Neutrophil (primary cell): ENCODE measurements around the gene USP14.

ENCODE experiments used
- H3K27ac ChIP-seq: fragments of 200-600 bp; sonication (generic); 2 replicates; pipeline ENCODE4 v1.5.1; 2016; ENCODE audit warnings: mild to moderate bottlenecking, moderate library complexity
- H3K27me3 ChIP-seq: fragments of 200-600 bp; sonication (generic); 2 replicates; pipeline ENCODE4 v1.6.0; 2016; ENCODE audit warnings: mild to moderate bottlenecking
- H3K36me3 ChIP-seq: fragments of 200-600 bp; sonication (generic); 2 replicates; pipeline ENCODE4 v1.5.1; 2017
- H3K4me1 ChIP-seq, 2 experiments: fragments of 200-600 bp in 1 of 2; sonication (generic) in 1 of 2; 1 replicate in 1 of 2; 2 replicates in 1 of 2; pipeline versions ENCODE4 v1.5.1 to v1.6.1; 2013 to 2016; ENCODE audit warnings: low read depth in 1 of 2, low read length in 1 of 2, mild to moderate bottlenecking in 1 of 2, moderate library complexity in 1 of 2; ENCODE audit not compliant: control insufficient read depth in 1 of 2, insufficient read depth in 1 of 2
- H3K4me3 ChIP-seq, 2 experiments: fragments of 200-600 bp in 1 of 2; sonication (generic) in 1 of 2; 1 replicate in 1 of 2; 2 replicates in 1 of 2; pipeline ENCODE4 v1.5.1; 2013 to 2016; ENCODE audit warnings: low read depth in 1 of 2, low read length in 1 of 2, mild to moderate bottlenecking in 1 of 2, moderate library complexity in 1 of 2
- H3K9me3 ChIP-seq: fragments of 200-600 bp; sonication (generic); 2 replicates; pipeline ENCODE4 v1.5.1; 2016
- TF ChIP-seq, protein P1 (sequence below): fragments of 200-600 bp; sonication (generic); IDR thresholded peaks from 2 replicates; pipeline ENCODE4 v1.5.1; 2016; ENCODE audit warnings: antibody characterized with exemption

USP14 gene

DNA sequence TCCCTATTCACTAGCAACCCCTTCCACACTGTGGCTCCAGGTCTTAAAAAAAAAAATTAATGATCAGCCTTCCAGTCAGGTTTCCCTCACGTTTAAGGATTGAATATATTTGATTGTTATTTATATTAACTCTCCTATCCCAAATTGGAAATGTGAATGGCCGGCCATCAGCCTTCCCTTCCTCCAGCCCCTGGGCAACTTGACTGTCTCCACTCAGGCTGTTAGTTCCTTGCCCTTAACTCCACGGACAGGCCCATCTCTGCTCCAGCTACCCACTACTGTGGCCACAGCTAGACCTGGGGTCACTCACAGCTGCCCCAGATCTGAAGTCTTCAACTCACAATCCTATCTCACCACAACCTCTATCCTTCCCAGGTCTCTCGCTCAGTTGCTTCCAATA is 69.5 kb downstream of the USP14 start:
- TF ChIP-seq, protein P1, sequence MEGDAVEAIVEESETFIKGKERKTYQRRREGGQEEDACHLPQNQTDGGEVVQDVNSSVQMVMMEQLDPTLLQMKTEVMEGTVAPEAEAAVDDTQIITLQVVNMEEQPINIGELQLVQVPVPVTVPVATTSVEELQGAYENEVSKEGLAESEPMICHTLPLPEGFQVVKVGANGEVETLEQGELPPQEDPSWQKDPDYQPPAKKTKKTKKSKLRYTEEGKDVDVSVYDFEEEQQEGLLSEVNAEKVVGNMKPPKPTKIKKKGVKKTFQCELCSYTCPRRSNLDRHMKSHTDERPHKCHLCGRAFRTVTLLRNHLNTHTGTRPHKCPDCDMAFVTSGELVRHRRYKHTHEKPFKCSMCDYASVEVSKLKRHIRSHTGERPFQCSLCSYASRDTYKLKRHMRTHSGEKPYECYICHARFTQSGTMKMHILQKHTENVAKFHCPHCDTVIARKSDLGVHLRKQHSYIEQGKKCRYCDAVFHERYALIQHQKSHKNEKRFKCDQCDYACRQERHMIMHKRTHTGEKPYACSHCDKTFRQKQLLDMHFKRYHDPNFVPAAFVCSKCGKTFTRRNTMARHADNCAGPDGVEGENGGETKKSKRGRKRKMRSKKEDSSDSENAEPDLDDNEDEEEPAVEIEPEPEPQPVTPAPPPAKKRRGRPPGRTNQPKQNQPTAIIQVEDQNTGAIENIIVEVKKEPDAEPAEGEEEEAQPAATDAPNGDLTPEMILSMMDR, result no peak
- H3K4me3 ChIP-seq, result no peak overlapping the region
- no peak overlapping the region for H3K27ac ChIP-seq
- no peaks in the 10 kb centered on the region for H3K4me1 ChIP-seq
- peaks cover 25% of the 10 kb centered on the region for H3K36me3 ChIP-seq
- no peaks in the 10 kb centered on the region for H3K9me3 ChIP-seq
- no peaks in the 10 kb centered on the region for H3K27me3 ChIP-seq

DNA sequence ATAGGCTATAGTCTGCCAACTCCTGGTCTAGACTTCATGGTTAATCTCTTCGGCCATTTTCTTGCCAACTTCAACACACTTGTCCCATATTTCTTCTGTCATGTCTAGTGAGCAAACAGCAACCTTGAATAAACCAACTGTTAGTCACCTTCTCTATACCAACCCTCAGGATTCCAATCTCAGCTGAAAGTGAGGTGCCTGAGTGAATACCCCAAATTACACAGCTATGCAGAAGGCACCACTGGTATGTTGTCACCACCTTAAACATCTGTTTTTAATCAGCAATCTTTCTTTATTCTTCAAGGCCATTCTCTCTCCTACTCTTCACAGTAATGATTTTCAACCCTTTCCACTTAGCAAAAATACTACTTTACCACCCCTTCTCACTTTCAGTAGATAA is 70.2 kb downstream of the USP14 start:
- TF ChIP-seq, protein P1, result no peak
- H3K9me3 ChIP-seq, result no peaks in the 10 kb centered on the region
- no peaks in the 10 kb centered on the region for H3K27me3 ChIP-seq
- no peak overlapping the region for H3K4me3 ChIP-seq
- H3K27ac ChIP-seq, result no peak overlapping the region
- H3K4me1 ChIP-seq, result no peaks in the 10 kb centered on the region
- peaks cover 20% of the 10 kb centered on the region for H3K36me3 ChIP-seq

DNA sequence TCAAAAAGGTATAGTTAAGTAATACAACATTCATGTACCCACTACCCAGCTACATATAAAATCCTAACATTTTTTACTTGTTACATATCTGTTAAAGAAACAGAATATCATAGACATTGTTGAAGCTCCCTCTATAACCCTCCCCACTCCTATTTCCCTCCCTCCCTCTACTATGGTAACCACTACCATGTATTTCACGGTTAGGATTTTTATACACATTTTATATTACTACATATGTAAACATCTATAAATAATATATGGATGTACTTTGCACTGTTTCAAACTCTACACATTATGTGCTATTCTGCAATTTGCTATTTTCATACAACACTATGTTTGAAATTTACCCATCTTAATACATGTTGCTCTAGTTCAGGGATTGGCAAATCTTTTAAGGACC is 73.2 kb downstream of the USP14 start:
- no peak overlapping the region for H3K4me3 ChIP-seq
- H3K36me3 ChIP-seq, result no peaks in the 10 kb centered on the region
- H3K9me3 ChIP-seq, result no peaks in the 10 kb centered on the region
- H3K4me1 ChIP-seq, result no peaks in the 10 kb centered on the region
- H3K27ac ChIP-seq, result no peak overlapping the region
- no peaks in the 10 kb centered on the region for H3K27me3 ChIP-seq
- TF ChIP-seq, protein P1, result no peak

DNA sequence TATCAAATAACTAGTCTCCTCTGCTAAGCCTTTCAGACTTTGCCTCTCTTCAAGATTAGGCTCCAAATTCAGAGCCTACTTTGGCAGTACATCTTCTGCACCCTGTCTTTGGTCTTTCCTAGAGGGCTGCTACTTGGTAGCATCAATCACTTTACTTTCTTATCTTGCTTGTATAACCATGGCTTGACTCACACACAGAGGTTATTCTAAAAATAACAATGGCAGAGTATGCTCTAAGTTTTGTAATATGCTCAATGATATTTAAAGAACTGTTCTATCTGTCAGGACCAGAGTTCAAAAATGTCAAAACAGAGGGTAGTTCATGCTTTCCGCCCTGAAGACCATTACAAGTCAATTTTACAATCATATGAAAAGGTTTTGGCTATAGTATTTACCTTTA is 81.8 kb downstream of the USP14 start:
- no peak overlapping the region for H3K4me3 ChIP-seq
- no peak overlapping the region for H3K27ac ChIP-seq
- no peaks in the 10 kb centered on the region for H3K4me1 ChIP-seq
- H3K27me3 ChIP-seq, result no peaks in the 10 kb centered on the region
- peaks cover 20% of the 10 kb centered on the region for H3K36me3 ChIP-seq
- TF ChIP-seq, protein P1, result no peak
- H3K9me3 ChIP-seq, result no peaks in the 10 kb centered on the region

DNA sequence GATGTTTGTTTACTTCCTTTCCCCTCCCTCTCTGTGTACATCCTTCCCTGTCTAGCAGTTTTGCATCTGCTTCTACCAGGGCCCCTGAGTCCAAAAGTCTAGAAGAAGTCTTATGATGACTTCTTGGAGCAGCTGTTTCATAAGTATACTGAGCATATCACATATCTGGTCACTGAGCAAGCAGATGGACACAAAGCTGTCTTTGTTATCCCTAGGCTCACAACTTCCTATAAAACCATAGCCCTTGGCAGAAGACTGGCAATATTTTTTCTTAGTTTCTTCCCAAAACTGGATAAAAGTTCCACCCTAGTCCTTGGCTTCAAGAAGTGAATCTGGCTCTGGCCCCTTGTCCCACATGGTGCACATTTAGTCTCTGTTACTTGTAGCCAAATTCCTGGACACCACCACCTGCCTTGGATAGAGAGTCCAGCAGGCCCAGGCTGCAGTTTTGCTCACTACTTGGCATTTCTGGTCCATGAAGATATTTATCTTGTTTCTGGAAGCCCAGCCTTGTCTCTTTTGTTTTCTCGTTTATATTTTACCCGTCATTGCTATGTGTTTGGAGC is 87.0 kb downstream of the USP14 start:
- Histone ChIP-seq H3K36me3 (peaks cover 32% of the 10 kb centered on the region), H3K27me3 (no peaks in the 10 kb centered on the region), H3K9me3 (no peaks in the 10 kb centered on the region), H3K27ac (no peak overlapping the region), H3K4me3 (no peak overlapping the region), H3K4me1 (no peaks in the 10 kb centered on the region)
- TF ChIP-seq, protein P1, result no peak

DNA sequence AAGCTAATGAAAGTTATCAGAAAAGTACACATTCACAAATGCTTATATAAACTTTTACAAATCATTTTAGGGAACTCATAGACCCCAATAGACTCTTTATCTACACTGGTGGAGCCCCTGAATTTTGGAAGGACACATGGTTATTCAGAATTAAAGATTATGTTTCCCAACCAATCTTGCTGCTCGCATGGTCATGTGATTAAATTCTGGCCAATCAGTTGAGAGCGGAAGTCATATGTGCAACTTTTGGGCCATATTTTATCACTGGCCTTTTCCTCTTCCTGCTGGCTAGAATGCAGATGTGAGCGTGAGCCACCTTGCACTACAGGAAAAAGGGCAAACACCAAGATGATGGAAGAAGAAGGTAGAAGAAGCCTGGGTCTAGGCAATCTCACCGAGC is 89.7 kb downstream of the USP14 start:
- Histone ChIP-seq H3K27me3 (no peaks in the 10 kb centered on the region), H3K36me3 (peaks cover 33% of the 10 kb centered on the region), H3K4me3 (no peak overlapping the region), H3K27ac (no peak overlapping the region), H3K9me3 (no peaks in the 10 kb centered on the region), H3K4me1 (no peaks in the 10 kb centered on the region)
- TF ChIP-seq, protein P1, result no peak
